Erythroblast (primary cell): Measurements from ENCODE around the gene EFNB3.

Experiments
- GATA1 ChIP-seq: IDR thresholded peaks from 2 replicates; pipeline ENCODE4 v1.6.1; 2011; ENCODE audit warnings: low read depth, mild to moderate bottlenecking, control low read depth, low read length, moderate library complexity
- POLR2A ChIP-seq: IDR thresholded peaks from 2 replicates; pipeline ENCODE4 v1.6.1; 2011; ENCODE audit warnings: mild to moderate bottlenecking, low read length

GRCh38 chr17:7701681-7702080 is 3.3 kb upstream of the EFNB3 start:
- TF ChIP-seq POLR2A (no peak), GATA1 (no peak)
